ENCODE data around the gene FILIP1.
A peak's percentile ranks its signal among the peaks of the same experiment; 100 is the strongest.

Gene FILIP1

GRCh38 chr6:75291744-75292143 is 201.9 kb downstream of the FILIP1 start:
- DNase-seq (ENCODE audit: low spot score) = no peak

DNA sequence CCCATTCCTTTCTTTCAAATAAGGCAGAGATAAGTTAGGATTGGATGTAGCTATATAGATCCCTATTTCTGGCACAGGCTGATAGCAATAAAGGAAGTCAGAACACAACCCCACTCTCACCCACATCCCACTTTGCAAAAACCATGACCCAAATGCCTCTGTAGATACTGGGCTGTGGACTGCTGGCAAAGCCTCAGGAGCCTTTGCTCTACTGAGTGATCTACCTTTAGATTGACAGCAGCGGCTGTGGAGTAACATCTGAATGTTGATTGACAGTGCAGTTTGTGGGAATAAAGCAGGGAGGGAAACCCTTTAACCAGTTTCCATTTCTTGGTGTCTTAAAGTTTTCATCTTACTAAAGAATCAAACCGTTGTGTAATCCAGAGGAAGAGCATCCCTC is 202.3 kb downstream of the FILIP1 start:
- no peak for DNase-seq (ENCODE audit: low spot score)

GRCh38 chr6:75290136-75290945 is 203.3 kb downstream of the FILIP1 start:
- no peak for DNase-seq (ENCODE audit: low spot score)

DNA sequence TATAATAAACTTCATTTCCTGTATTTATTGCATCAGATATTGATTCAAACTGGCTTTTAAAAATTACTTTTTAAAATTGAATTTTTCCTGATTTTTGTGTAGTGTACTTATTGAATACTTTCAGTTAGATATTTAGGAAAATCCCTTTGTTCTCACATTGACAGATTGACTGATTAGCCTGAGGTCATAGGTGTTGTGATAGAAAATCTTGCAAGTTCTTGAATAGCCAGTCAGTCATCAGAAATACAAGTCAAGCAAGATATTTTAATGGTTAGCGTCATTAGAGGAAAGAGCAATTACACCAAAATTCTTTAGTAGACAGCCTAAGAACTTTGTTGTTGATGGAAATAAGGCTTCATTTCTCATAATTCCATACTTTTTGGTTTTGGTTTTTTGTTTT is 205.6 kb downstream of the FILIP1 start:
- DNase-seq (ENCODE audit: low spot score) = no peak

DNA sequence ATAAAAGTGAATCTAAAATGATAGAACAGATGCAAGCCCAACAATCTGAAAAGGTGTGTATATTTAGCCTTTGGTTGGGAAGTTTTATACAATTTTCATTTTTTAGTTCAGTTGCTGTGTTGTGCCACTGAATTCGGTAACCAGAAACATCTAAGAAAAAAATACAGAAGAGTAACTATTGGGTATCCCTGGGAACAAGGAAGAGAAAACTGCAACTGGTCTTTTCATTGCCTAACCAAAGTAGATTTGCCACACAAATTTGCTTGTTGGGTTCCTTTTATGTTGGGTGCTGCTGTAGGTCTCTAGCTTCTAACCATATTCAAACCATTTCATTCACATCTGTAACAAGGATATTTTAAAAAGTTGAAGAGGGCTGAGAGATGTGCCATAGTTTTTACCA is 206.2 kb downstream of the FILIP1 start:
- DNase-seq (ENCODE audit: low spot score) = no peak

DNA sequence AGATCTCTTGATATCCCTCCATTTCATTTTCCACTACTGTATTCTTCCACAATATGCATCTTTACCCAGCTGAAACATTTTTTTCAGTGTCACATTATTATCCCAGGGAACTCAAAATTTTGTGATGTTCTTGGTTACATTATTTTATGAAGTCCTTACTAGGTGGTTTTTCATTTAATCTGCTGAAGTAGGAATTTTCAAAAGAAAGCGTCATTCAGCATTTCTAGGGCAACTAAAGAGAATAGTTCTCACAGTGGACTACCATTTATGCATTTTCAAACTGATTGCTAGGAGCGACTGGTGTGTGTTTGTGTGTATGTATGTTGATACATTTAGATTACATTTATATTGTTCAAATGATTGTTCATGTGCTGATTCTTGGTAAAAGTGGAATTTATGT is 206.6 kb downstream of the FILIP1 start:
- DNase-seq (ENCODE audit: low spot score) = no peak

DNA sequence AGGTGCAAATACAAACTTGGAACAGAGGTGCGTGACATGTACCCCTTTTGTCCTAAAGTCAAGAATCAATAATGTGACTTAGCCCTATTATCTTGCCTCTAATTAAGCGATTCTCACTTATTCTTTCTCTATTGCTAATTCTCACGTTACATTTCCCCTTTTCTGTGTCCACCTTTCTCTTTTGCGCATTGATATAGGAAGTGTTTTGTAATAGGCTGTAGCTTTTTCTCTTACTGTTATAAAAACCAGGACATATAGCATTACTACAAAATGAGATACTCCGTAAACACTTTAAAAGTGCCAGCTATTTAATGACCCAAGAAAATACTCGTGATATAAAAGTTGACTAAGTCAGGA is 208.3 kb downstream of the FILIP1 start:
- no peak for DNase-seq (ENCODE audit: low spot score)

DNA sequence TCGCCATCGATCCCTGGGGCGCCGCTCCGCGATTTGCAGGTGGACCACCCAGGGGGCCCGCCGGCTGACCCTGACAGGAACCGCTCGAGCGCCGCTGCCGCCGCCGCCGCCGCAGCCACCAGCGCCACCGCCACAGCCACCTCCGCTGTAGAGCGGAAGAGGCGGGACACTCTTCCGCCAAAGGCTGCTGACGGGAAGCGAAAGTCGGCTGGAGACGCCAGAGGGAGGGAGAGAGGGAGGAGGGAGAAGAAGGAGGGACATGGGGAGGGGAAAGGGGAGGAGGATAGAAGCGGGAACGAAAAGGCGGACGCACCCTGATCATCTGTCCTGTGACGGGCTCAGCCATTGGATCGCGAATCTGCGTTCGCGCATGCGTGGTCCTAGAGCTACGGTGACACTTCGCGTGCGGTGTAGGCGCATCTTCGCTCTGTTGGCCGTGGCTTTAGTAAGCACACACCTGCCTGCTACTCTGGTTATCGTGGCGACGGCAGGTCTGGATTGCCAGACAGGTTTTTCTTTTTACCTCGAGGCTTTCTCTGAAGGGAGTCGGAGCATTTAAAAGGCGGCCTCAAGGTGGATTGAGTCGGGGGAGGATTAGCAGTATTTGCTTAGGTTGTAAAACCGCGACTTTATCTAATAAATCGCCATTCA is 208.8 kb downstream of the FILIP1 start, which contains the start of gene TMEM30A:
TSS of gene TMEM30A (minus strand) at position 161 of the 651 bp plus-strand sequence. CDS start at position 7, 154 bp downstream.
- DNase-seq (ENCODE audit: low spot score) = peak; percentile 98

- peak; percentile 43 for DNase-seq (ENCODE audit: low spot score)
Measured at GRCh38 chr6:75283907-75284631, 209.5 kb downstream of the FILIP1 start.

- DNase-seq (ENCODE audit: low spot score) = peak; percentile 48
Measured at GRCh38 chr6:75282706-75283105, 210.9 kb downstream of the FILIP1 start.

GRCh38 chr6:75281653-75282052 is 211.9 kb downstream of the FILIP1 start:
- DNase-seq (ENCODE audit: low spot score) = no peak

DNA sequence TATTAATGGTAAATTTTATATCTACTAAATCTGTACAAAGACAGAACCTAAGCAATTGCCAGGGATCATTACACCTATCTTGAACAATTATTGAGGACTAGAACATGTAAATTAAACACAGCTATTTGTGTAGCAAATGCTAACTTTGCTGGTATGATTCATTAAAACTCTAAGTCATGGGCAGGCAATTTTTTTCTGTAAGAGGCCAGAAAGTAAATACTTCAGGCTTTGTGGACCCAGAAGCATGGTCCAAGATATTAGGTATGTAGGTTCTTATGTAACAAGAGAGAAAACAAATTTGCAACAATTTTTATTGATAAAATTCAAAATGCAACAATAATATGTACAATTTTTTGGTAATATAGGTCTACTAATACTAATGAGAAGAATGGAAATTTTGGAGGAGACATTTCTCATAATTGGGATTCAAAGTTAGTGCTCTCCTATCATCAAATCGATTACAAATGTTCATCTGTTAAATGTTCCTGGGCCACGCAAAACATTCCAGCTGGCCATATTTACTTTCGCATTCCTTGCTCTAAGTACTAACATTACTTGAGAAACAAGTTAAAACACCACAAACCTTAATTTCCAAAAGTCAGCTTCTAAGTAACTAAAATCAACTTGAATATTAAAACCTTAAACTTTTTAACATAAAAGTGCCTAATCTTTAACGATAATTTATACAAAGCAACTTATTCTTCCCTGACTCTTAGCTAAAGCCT is 213.3 kb downstream of the FILIP1 start:
- DNase-seq (ENCODE audit: low spot score) = no peak

GRCh38 chr6:75279418-75279817 is 214.2 kb downstream of the FILIP1 start:
- no peak for DNase-seq (ENCODE audit: low spot score)

DNA sequence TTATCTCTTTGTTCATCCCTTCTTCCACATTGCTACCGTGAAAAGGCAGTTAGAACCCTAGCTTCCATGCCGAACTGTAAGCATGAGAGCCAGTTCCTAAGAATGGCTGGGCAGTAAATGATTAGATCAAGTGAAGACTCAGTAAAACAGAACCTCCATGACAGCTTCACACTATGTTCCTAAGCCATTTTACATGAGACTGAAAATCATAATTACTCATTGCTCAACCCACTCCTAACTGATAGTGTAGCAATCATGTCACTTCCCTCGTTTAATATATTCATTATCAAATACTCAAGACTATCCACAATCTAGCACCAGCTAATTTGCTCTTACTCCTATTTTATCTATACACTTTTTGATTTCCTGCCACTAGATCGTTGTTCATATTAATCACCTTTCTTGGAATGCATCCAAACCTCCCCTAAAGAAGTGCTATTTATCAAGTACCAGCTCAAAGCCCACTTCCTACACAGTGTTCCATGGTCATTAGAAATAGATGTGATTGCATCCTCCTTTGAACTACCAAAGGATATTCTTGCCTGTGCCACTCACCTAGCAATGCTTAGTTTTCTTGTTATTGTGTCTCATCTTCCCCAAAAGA is 215.0 kb downstream of the FILIP1 start:
- DNase-seq (ENCODE audit: low spot score) = no peak

GRCh38 chr6:75275067-75275466 is 218.5 kb downstream of the FILIP1 start:
- peak; percentile 89 for DNase-seq (ENCODE audit: low spot score)

- DNase-seq (ENCODE audit: low spot score) = no peak
Measured at GRCh38 chr6:75273009-75273408, 220.6 kb downstream of the FILIP1 start.

- no peak for DNase-seq (ENCODE audit: low spot score)
Measured at GRCh38 chr6:75272145-75272840, 221.3 kb downstream of the FILIP1 start.

GRCh38 chr6:75268988-75269354 is 224.6 kb downstream of the FILIP1 start:
- no peak for DNase-seq (ENCODE audit: low spot score)

GRCh38 chr6:75268121-75268987 is 225.2 kb downstream of the FILIP1 start:
- peak; percentile 45 for DNase-seq (ENCODE audit: low spot score)

DNA sequence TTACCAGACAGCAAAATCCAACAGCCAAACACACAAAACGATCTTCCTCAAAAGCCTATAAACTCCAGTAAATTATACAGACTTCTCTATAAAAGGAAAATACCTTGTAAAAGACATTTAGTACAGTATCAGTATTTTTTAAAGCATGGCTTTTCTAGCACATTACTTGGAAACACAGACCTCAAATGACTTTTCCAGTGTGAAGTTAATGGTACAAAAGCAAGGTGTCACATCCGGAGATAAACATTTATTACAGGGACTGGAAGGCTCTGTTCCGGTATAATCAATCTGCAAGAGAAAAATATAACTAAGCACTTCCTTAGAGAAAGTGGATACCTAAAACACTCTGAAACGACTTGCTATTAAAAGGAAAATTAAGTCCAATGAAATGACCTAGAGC is 226.1 kb downstream of the FILIP1 start:
- DNase-seq (ENCODE audit: low spot score) = no peak

Data from RKO (cell line).